Uterus (tissue), 2 donors: Measurements from ENCODE around the gene VPS4A.

ENCODE experiments used
- CTCF ChIP-seq, 4 experiments: fragments of 200-600 bp in 2 of 4; fragments of 450-650 bp in 2 of 4; sonication (generic) in 2 of 4; IDR thresholded peaks; one replicate each; pipeline ENCODE4 v1.5.1; 2016 to 2019; ENCODE audit warnings: antibody characterized with exemption in 4 of 4, mild to moderate bottlenecking in 2 of 4, moderate library complexity in 1 of 4
- POLR2A ChIP-seq, 2 donors: fragments of 450-650 bp; IDR thresholded peaks; one replicate each; pipeline ENCODE4 v1.6.1; 2016; ENCODE audit warnings: antibody characterized with exemption in 2 of 2, mild to moderate bottlenecking in 1 of 2, moderate library complexity in 1 of 2

- no peak for TF ChIP-seq CTCF (IDR thresholded peaks at IDR 0.05)
- no peak for TF ChIP-seq POLR2A (IDR thresholded peaks at IDR 0.05)
Measured at GRCh38 chr16:69316595-69317034, 5.5 kb downstream of the VPS4A start.
